Stomach smooth muscle (tissue), 2 donors: ENCODE measurements around the gene ZNF845.
"Not testable (repeated sequence)": the region's sequence is repeated elsewhere in the genome, so short reads cannot be mapped to it uniquely, and the experiment has no call there.

ENCODE experiments used
- H3K27ac ChIP-seq: one replicate; pipeline ENCODE4 v1.7.0; 2013; ENCODE audit warnings: mild to moderate bottlenecking, low read length, inconsistent platforms
- H3K27me3 ChIP-seq, 2 donors: one replicate each; pipeline ENCODE4 v1.7.0; 2013; ENCODE audit warnings: low read length in 2 of 2; ENCODE audit not compliant: insufficient read depth in 2 of 2, control insufficient read depth in 1 of 2
- H3K36me3 ChIP-seq, 2 donors: one replicate each; pipeline ENCODE4 v1.7.0; 2013; ENCODE audit warnings: low read length in 2 of 2; ENCODE audit not compliant: control insufficient read depth in 2 of 2, insufficient read depth in 2 of 2
- H3K4me1 ChIP-seq: one replicate; pipeline ENCODE4 v1.7.0; 2013; ENCODE audit warnings: low read length; ENCODE audit not compliant: control insufficient read depth, insufficient read depth
- H3K4me3 ChIP-seq, 2 donors: one replicate each; pipeline ENCODE4 v1.7.0; 2013; ENCODE audit warnings: low read length in 2 of 2
- H3K9ac ChIP-seq, 2 donors: one replicate each; pipeline ENCODE4 v1.7.0; 2013; ENCODE audit warnings: low read length in 2 of 2, mild to moderate bottlenecking in 1 of 2
- H3K9me3 ChIP-seq, 2 donors: one replicate each; pipeline ENCODE4 v1.7.0; 2013; ENCODE audit warnings: low read length in 2 of 2; ENCODE audit not compliant: control insufficient read depth in 2 of 2
- donor health status: healthy.
- donor health status: Pancreatic carcinoma.

The ZNF845 gene

GRCh38 chr19:53333463-53334449, at the start of gene ZNF845:
ZNF845 (plus strand) TSS chr19:53333749; CDS start chr19:53341308, 7,559 bp downstream.
- no peaks in the 10 kb centered on the region for H3K9me3 ChIP-seq
- H3K27ac ChIP-seq, result peak within 1 kb of the TSS; percentile 58
- peaks cover 6% of the 10 kb centered on the region for H3K4me1 ChIP-seq
- H3K27me3 ChIP-seq, result no peaks in the 10 kb centered on the region
- peaks cover 2 to 5% of the 10 kb centered on the region in 2 donors for H3K36me3 ChIP-seq
- peak within 1 kb of the TSS; percentile 73 to 90 for H3K9ac ChIP-seq
- H3K4me3 ChIP-seq, result peak within 1 kb of the TSS; percentile 79 to 94

DNA sequence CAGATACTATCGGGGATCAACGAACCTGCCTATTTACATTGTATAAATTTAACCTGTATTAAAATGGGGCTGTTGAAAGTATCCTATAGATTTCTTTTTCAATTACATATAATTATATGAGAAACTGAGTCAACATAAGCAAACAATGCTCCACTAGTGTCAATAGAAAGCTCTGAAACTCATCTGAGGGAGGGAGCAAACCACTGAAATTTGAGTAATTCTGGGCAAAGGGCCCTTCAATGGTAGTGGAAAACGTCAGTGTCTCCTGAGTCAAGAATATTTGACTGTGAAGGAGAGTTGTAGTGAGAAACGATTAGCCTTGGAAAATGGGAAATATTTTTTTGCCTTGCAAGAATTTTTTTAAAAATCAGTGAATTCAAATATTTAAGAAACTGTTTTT, 48.5 kb upstream of the ZNF845 start:
- Histone ChIP-seq H3K9ac (no peak overlapping the region), H3K36me3 (no peaks in the 10 kb centered on the region), H3K27ac (no peak overlapping the region), H3K4me1 (no peaks in the 10 kb centered on the region), H3K4me3 (no peak overlapping the region), H3K9me3 (no peaks in the 10 kb centered on the region), H3K27me3 (no peaks in the 10 kb centered on the region)

DNA sequence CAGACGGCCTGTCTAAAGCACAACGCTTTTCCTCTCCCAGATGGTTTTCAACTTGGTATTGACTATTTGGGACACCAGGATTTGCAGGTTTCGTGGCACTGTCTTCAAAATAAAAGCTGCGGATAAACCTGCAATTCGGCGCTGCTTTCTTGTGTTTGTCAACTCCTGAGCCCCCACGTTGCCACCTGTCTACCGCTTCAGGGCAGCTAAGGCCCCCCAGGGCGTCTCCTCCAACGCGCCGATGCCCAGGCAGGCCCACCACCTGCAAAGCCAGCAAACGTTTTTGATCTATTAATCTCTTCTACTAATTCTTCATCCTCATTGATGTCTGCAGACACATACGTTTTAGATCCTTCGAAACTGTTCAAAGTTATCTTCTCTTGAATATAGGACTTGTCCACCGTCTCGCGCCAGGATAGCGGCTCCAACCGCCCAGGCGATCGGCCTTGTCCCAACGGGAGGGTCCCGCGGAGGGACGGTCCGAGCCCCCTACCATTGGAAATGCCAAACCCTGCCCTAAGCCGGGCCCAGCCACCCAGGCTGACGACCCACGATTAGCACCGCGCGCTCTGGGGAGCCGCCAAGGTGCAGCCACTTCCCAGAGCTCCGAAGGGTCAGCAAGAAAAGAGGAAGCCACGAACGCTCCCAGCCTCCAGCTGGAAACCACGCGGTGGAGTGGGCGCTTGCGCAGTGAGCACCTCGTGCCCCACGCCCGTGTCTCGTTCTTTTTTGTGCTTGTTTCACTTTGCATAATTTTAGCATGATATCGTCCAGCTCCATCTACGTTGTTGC, 42.6 kb upstream of the ZNF845 start:
- Histone ChIP-seq H3K4me3 (no peak overlapping the region), H3K27me3 (no peaks in the 10 kb centered on the region), H3K9ac (no peak overlapping the region), H3K27ac (no peak overlapping the region), H3K36me3 (no peaks in the 10 kb centered on the region), H3K4me1 (no peaks in the 10 kb centered on the region), H3K9me3 (peaks cover 7 to 16% of the 10 kb centered on the region in 2 donors)

DNA sequence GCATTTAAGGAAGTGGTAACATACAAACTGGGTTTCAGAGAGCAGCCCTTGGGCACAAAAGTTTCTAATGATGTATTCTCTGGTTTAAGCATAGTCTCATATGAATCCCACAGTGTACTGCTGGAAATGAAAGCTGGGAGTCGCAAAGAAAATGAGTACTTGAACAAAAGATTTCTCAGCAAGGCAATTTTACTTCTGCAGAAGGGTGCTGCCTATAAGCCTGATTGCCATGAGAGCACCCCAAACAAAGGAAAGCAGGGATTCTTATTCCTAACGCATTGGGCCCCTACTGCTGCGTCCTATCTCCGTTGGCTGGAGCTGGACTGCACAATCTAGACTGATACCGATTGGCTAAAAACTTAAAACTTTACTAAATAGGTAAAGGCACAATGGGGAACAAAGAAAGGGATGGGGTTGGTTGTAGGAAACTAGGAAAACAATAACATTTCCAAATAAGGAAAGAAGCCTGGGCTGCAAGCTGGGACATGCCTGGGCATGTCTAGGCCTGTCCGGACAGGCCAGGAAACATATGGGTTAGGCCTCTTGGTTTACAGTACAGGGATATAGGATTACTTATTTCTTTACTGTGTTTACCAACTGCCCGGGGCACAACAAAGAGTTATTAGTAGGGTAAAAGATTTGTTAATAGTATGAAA, 38.6 kb upstream of the ZNF845 start:
- Histone ChIP-seq H3K4me3 (no peak overlapping the region), H3K9me3 (peaks cover 7 to 22% of the 10 kb centered on the region in 2 donors), H3K27me3 (no peaks in the 10 kb centered on the region), H3K9ac (no peak overlapping the region), H3K4me1 (no peaks in the 10 kb centered on the region), H3K36me3 (no peaks in the 10 kb centered on the region), H3K27ac (no peak overlapping the region)

GRCh38 chr19:53301341-53301740, 32.2 kb upstream of the ZNF845 start:
- H3K4me3 ChIP-seq, H3K4me1 ChIP-seq, H3K27me3 ChIP-seq, H3K9me3 ChIP-seq, H3K9ac ChIP-seq, H3K27ac ChIP-seq, H3K36me3 ChIP-seq: not testable (repeated sequence)

GRCh38 chr19:53308339-53308811, 25.2 kb upstream of the ZNF845 start:
- Histone ChIP-seq H3K27ac (no peak overlapping the region), H3K4me3 (no peak overlapping the region), H3K27me3 (peaks cover 14 to 28% of the 10 kb centered on the region in 2 donors), H3K9ac (no peak overlapping the region), H3K36me3 (no peaks in the 10 kb centered on the region), H3K9me3 (no peaks in the 10 kb centered on the region), H3K4me1 (no peaks in the 10 kb centered on the region)

- Histone ChIP-seq H3K4me3 (no peak overlapping the region), H3K9me3 (no peaks in the 10 kb centered on the region), H3K27ac (no peak overlapping the region), H3K4me1 (no peaks in the 10 kb centered on the region), H3K9ac (no peak overlapping the region), H3K36me3 (no peaks in the 10 kb centered on the region), H3K27me3 (peaks cover 14 to 30% of the 10 kb centered on the region in 2 donors)
Measured at GRCh38 chr19:53311044-53311443, 22.5 kb upstream of the ZNF845 start.

GRCh38 chr19:53311897-53312296, 21.7 kb upstream of the ZNF845 start:
- Histone ChIP-seq H3K9ac (no peak overlapping the region), H3K36me3 (no peaks in the 10 kb centered on the region), H3K9me3 (no peaks in the 10 kb centered on the region), H3K4me3 (no peak overlapping the region), H3K4me1 (no peaks in the 10 kb centered on the region), H3K27ac (no peak overlapping the region), H3K27me3 (peaks cover 14 to 25% of the 10 kb centered on the region in 2 donors)

DNA sequence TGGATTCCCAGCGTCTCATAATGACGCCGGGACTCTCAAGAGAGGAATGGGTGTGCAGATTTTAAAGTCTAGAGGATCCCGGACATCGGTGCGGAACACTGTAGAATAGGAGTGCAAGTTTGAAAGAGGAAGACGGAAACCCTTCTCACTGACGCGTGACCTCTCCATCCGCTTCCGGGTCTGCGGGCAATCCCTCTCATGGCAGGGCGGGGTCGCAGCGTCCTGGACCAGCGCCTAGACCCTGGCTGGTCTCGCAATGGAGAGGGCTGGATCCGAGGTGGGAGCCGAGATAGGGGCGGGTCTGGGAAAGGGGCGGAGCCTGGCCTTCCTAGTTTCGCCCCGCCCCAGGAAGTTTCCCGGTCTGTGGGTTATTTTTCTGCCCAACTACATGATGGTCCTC, 4.6 kb upstream of the ZNF845 start:
- Histone ChIP-seq H3K27me3 (peaks cover 0 to 2% of the 10 kb centered on the region in 2 donors), H3K4me3 (peak overlapping the region in 1 of 2 donors; percentile 61), H3K9ac (no peak overlapping the region), H3K9me3 (peaks cover 6 to 15% of the 10 kb centered on the region in 2 donors), H3K27ac (no peak overlapping the region), H3K36me3 (no peaks in the 10 kb centered on the region), H3K4me1 (peaks cover 3% of the 10 kb centered on the region)

- H3K36me3 ChIP-seq, result no peaks in the 10 kb centered on the region
- peaks cover 0 to 9% of the 10 kb centered on the region in 2 donors for H3K9me3 ChIP-seq
- no peak overlapping the region for H3K9ac ChIP-seq
- no peak overlapping the region for H3K27ac ChIP-seq
- peaks cover 6% of the 10 kb centered on the region for H3K4me1 ChIP-seq
- no peaks in the 10 kb centered on the region for H3K27me3 ChIP-seq
- peak overlapping the region in 1 of 2 donors; percentile 94 for H3K4me3 ChIP-seq
Measured at GRCh38 chr19:53332484-53332883, 1.1 kb upstream of the ZNF845 start.
